OCI-LY7 (cell line): ENCODE results near the gene CRMP1.

Source experiments
- CTCF ChIP-seq: fragments of 200-600 bp; sonication (generic); conservative IDR thresholded peaks from 2 replicates; pipeline ENCODE4 v1.5.1; 2014; ENCODE audit warnings: mild to moderate bottlenecking, antibody characterized with exemption, low read length, moderate library complexity, mixed read lengths
- EZH2phosphoT487 ChIP-seq: fragments of 200-600 bp; sonication (generic); IDR thresholded peaks from 2 replicates; pipeline ENCODE4 v1.6.1; 2018; ENCODE audit warnings: low read depth, borderline replicate concordance, mild to moderate bottlenecking, mixed run types, antibody characterized with exemption, low read length, moderate library complexity, mixed read lengths

- no peak for TF ChIP-seq CTCF
- TF ChIP-seq EZH2phosphoT487 = no peak
These were observed 35.4 kb upstream of the CRMP1 start for GRCh38 chr4:5928274-5928673.
